HG03457 (cell line): Measurements from ENCODE around the gene RFX4.

Source experiments
- ATAC-seq: cut with Tn5 transposase; IDR thresholded peaks from one replicate; pipeline ENCODE4 v1.9.1; 2021; ENCODE audit warnings: moderate number of reproducible peaks; ENCODE audit not compliant: unreplicated experiment

The RFX4 gene

DNA sequence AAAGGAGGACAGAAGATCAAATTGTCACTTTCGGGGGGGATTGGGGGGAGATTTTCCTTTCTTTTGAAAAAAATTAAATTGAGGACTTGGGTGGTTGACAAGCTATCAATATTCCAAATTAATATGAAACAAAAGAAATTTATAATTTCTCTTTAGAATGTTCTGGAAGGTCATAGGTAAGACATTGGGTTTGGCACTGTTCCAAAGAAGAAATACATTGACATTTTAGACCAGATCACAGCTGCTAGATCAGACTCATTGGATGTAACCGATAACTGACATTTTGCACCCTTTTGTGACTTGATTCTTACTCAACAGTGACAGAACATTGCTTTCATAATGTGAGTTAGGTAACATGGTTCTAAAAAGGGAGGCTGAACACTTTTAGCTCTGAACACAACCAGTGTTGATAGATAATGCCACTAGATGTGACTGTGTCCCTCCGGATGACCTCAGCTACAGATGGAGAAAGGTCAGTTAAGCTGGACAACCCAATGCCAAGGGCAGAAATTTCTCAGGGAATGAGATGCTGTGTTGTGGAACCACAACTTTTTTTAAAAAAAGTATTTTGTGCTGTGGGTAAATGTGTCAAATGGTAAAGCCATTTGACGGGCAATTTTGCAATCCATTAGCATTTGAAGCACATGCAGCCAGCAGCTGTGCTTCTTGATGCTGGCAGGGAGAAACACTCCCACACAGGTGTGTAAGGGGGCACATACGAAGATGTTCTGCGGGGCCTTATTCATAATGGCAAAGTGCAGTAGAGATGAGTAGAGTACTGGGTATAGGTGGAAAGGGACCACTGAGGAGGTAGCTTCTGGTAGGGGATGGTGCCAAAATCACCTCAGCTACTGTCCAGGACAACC is 62.9 kb downstream of the RFX4 start:
- no peak for ATAC-seq

DNA sequence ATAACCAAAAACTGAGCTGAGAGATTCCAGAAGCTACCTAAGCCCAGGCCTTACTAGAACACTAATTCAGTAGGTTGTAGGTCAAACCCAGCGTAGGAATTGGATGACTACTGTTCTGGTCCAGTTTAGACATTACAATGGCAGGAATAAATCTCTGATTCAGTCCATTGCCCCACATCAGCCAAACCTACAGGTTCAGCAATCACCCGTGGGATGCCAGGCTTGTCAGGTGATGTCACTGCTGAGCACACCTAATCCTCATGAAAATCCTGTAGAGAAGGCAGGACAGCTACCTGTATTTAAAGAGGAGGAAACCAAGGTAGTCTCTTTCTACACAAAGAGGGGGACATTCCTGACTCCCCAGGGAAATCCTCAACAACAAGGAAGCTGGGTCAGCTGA is 63.7 kb downstream of the RFX4 start:
- no peak for ATAC-seq

DNA sequence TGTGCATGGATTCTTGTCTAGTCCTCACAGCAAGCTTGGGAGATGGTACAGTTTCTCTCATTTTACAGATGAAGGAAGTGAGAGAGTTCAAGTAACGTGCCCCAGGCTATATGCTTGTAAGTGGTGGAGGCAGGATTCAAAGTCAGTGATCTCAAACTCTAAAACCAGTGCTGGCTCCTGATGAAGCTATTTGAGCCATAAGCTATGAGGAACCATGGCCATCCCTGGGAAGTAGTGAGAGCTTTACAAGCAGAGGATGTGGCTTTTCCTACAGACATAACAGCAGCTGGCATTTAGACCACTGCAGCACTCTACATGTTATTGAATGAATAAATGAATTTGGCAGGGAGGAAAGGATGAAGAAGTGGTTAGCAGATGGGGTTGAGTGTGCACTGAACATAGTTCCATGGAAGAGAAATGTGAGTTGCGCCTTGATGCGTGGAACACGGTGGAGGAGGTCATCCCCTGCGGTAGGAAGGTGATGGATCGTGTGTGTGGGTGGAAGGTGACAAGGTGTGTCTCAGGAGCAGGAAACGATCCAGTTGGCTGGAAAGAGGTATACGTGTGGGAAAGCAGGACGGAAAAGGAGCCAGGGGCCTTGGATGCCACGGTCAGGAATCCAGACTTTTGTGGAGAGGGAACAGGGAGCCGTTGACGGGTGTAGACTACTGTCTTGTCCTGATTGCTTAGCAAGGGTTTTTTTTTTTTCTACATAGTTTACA is 65.2 kb downstream of the RFX4 start:
- ATAC-seq = no peak

DNA sequence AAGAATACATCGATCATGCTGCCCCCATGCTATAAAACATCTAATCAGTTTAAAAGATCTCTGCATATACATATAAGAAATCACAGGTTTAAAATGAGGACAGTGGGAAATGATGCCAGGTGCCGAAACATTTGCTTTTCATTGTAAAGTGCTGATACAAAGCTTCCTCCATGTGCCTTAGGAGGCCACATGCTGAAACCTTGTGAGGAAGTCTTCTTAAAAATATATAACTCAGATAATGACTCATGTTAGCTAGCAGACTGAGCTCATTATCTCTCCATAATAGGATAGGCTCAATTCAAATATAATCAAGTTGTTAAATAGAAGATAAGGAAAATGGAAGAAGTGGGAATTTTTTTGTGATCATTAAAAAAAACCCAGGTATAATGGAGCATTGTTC is 65.9 kb downstream of the RFX4 start:
- no peak for ATAC-seq

DNA sequence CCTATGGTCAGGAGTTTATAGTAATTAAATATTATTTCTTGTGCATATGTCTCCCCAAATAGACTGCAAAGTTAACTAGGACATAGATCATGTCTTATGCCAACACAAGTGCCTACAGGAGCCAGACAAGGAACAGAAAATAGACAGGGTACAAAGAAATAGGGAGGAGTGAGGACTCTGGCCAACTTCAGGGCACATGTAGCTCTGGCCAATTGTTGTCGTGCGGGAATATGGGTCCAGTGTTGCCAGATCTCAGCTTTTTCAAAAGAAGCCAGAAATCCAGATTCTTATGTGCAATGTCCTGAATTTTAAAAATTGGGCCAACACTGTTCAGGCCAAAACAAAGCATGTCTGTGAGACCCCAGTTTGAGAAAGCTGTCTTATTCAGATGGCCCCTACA is 68.7 kb downstream of the RFX4 start:
- ATAC-seq = no peak

DNA sequence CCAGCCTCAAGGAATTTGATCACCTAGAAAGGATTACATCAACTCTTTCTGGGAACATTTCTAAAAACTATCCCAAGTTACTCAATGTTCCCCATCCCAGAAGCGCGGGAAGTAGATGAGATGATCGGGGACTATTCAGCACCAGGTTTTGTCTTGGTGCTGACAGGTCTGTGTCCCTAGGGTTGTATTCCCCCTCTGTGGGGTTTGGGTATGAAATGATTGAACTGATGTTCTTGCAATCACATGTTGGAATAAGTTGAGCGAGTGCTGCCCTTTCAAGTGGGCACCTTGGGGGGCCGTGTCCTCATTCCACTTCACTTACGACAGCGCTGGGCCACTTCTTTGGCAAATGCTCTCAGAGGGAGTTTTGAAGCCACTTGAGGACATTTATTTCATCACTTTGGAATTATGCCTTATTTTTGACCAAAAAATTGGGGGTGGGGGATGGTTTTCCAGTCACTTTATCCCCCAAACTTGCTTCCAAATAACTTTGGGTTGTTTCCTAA is 69.8 kb downstream of the RFX4 start:
- ATAC-seq = no peak

DNA sequence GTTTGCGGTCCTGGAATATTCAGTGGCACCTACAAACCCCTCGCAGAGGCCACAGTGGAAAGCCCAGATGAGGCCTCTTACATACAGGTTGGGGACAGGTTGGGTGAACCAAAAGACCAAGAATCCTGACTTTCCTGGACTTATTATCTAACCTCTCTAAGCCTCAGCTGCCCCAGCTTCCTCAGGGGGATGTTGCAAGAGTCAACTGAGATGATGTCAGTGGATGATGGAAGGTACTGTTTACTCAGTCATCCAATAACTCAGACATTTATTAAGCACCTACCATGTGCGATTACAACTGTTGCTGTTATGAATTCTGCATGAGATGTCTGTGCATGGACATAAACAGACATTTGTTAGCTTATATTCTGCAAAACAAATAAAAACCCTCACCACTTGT is 72.8 kb downstream of the RFX4 start:
- ATAC-seq = no peak

DNA sequence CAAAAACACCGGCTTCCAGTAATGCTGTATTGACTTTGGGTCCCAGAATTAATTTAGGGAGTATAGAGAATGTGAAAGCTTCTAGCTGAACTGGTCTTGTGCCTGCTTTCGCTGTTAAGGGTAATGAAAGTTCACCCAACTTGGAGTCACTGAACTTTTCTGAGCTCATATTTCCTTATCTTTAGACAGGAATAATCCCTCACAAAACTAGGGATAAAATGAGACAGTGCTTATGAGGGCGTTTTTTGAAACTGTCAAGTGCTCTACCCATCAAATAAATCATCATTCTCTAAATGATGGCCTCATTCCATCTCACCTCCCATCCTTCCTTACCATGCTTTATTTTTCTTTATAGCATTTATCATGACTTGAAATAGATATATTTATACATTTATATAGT is 74.7 kb downstream of the RFX4 start:
- no peak for ATAC-seq

DNA sequence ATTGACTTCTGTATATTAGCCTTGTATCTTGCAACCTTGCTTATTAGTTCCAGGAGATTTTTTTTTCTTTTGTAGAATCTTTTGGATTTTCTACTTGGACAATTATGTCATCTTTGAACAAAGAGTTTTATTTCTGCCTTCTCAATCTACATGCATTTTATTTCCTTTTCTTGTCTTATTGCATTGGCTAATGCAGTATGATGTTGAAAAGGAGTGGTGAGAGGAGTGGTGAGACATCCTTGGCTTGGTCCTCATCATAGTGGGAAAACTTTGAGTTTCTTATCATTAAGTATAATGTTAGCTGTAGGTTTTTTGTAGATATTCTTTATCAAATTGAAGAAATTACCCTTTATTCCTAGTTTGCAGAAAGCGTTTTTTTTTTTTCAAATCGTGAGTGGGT is 80.6 kb downstream of the RFX4 start:
- no peak for ATAC-seq

DNA sequence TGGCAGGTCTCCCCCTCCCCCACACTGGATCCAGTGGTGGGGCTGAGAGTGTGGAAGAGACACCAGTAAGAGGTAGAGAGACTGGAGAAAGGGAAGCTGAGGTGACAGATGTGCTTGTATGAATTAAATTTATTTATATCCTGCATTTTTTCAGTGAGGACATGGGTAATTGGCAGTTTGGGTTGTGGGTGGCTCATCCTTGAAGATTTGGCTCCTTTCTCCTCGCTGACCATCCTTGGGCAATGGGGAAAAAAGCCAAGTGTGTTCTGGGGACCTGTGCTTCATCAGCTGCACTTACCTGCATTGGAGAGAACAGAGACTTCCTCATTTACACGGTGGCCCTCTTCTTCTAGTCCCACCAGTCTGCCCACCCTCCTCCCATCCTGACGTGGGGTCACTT is 86.4 kb downstream of the RFX4 start:
- no peak for ATAC-seq

DNA sequence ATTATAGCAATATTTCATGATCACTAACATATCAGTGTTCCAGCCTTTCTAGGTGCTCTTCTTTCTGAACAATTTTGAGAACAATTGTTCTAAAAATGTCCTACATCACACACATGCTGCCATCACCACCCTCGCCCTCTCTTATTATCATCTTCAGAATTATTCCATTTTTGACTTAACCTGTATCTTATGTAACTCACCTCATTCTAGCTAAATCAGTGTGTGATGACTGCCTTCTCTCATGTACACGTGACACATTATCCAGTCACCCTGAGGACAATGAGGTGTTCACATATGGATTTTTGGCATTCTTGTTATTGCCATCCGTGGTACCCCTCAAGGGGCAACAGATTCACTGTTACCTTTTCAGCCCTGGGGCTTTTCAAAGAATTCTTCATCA is 87.3 kb downstream of the RFX4 start:
- ATAC-seq = no peak

DNA sequence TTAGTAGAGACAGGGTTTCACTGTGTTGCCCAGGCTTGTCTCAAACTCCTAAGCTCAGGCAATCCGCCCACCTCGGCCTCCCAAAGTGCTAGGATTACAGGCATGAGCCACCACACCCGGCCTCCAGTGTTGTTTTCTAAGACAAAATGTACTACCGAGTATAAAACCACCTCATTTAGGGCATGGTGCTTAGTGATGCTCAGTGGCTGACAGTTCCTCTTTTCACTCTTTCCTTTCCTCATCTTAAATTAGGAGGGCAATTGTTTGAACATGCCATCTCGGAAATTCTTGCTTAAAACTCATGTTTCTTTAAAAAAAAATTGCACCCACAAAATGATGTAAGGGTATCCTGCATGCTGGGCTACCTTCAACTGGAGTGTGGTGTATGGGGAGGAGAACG is 89.0 kb downstream of the RFX4 start:
- no peak for ATAC-seq

DNA sequence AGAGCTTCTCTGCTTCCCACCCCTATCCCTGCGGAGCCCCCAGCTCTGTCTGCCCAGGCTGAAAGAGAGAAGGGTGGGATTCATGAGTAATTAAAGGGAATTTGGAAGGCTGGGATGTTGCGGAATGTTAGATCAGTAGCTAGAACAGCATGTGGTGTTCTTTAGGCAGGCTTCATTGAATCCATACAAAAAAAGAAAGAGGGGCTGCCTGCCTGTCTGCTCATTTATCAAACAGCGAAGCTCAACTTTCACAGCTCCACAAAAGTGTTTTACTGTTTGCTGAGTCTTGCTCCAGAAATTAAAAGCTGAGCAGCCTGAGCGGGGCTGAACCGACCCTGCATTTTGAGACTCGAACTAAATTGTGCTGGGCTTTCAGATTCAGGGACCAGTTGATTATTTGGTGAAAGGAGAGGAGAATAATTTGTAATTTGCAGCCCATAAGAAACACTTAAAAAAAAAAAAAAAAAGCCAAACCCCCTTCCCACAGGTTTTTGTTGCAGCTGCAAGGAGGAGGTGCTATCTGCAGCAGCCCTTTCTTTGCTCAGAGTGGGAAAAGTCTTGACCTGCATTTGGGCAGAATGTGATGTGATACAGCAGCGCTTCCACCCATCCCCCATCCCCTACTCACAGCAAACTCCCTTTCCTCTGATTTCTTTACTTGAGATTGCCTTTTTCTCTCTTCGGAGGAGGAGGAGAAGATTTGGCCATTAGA is 89.7 kb downstream of the RFX4 start:
- no peak for ATAC-seq

DNA sequence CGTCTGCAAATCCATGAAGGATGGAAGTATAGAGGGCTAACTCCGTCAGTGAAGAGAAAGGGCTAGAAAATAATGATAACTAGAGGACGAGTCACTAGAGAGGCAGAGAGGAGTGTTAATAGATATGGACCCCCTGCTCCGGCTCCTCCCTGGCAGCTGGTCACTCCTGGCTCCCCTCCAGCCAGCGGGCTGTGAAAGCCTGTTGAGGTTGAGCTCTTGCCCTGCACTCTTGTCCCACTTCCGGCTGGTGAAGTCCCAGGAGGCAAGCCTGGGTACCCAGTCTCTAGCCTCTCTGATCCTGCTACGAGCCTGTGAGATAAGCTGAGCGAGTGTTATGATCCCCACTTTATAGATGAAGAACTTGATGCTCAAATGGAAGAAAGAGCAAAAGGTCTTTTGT is 90.3 kb downstream of the RFX4 start:
- ATAC-seq = no peak

DNA sequence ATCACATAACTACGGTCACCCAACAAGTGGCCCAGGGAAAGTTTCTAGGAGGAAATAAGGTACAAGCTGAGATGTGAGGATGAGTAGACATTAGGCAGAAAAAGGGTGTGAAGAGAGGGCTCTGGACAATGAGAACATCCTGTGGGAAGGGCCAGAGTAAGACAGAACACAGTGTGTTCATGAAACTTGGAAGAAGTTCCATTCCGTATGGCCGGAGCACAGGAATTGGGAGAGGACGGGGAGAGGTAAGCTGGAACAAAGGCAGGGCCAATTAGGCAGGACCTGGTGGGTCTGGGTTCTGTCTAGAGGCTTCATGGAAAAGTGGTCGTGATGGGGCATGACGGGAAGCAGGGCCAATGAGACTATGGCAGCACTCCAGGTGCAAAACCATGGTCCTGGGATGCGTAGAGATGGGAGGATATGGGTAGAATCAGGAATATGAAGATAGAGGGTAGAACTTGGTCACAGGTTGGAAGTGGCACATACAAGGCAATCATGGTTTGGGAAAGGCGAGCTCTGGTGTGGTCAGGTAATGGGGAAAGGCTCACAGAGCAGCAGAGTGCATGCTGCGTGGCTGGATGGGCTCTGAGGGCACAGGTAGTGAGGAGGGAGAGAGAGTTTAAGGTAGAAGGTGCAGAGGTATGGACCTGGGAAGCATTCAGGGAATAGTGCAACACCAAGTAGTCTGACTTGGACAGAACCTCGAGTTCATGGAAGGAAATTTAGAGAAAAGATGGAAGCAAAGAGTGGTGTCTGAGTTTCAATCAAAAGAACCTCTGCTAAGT is 93.0 kb downstream of the RFX4 start:
- no peak for ATAC-seq

DNA sequence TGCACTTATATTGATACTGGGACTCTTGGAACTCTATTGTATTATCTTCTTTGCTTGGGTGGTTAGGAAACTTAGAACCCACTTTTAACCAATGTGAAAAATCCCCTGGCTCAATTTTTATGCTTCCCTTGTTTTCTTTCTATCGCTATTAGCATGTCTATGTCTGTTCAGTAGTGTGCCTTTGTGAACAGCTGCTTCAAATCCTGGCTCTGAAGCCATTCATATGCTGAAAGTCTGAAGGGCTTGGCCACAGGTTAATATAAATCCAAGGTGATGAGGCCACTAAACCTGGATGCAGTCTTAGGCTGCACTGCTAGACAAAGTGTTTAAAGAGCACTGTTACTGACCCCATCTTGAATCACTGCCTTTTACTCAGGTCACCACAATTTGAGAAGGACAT is 96.8 kb downstream of the RFX4 start:
- no peak for ATAC-seq

DNA sequence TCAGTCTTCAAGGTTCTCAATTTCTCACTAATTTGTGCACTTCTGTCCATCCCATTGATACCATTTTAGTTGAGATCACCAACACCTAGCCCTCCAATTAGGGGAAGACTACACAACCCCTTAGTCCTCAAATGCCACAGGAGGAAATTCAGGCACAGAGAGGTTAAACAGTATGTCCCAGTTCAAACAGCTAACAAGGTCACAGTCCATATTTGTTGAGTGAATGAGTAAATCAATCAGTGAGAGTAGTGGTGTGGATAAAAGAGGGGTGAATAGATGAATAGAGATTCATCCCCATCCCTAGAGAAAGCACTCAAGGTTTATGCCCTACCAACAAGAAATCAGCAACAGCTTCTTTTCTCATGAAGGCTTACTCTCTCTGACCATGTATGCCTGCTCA is 97.5 kb downstream of the RFX4 start:
- ATAC-seq = no peak

DNA sequence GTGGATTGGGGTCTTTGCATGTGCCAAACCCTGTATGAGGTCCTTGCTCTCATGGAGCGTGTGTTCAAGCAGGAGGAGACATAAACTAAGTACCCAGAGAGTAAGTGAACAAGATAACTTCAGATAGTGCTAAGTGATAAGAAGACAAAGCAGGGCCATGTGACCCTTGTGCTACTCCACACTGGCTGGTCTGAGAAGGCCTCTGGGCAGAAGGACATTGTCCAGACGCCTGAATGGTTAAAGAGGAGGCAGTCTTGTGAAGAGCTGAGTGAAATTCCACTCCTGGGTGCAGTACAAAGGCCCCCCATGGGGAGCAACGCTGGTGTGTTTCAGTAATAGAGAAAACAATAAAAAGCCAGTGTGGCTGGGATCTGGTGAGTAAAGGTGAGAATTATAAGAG is 98.4 kb downstream of the RFX4 start:
- ATAC-seq = no peak

DNA sequence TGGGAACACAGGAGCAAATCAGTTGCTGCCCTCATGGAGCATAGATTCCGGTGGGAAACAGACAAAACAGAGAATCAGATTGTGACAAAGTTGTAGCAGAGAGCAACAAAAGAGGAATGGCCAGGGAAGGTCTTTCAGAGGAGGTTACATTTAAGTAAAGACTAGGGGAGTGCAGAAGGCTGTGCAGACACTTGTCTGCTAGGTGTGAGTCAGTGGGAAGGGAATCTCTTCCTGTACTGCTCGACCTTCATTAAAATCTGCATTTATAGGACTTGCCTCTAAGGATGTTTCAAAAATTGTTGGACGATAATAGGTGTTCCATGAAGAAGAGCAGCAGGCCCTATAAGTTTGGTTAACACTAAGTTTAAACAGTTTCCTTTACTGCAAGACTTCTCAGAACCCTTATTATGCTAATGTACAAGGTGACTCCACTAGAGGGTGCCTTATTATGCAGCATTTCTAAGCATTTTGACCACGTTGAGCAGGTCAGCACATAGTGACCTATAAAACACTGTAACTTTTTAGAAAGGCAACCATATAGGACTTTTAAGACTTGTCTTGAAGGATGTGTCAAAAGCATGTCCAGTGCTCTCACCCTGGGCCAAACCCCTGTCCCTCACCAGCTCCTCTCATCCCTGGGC is 99.9 kb downstream of the RFX4 start:
- no peak for ATAC-seq

DNA sequence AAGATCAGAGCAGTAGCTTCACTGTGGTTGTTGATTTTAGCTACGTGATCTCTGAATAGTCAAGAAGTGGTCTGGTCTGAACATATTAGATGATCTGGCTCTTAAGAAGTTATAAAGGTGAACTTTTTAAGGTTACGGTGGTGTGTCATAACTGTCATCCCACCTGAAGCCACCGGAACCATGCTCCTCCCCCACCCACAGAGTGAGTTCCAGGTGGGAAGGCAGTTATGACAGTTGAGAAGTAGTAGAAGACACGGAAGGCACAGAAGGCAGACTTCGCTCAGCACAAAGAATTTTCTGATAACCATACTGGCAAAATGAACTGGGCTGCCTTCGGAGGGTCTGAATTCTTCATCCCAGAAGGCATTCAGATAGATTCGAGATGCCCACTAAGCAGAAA is 101.7 kb downstream of the RFX4 start:
- no peak for ATAC-seq
